NCI-H146 treated with DMSO at 0.1 percent for 48 hours (cell line): ENCODE measurements around the gene PRKCB.

Experiments used
- DNase-seq: peaks from one replicate; lab custom pipeline; 2025; ENCODE audit not compliant: unreplicated experiment; lab: John Stamatoyannopoulos, UW

Gene PRKCB

DNA sequence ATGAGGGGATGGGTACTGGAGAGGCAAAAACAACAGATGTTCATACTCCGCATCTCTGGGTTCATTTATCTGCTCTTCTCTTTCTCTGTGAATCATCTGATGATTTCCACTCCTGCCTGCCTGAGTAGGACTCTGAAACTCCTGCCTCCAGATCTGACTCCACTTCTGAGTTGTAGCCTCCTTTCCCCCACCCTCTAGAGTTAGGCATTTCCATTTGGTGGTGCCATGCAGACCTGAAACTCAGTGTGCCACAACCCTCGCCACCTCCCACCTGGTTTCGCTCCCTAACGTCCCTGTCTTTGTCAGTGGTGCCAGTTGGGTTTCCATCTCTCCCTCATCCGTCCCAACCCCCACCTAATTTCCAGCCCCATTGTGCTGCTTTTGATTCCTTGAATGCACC is 126.2 kb downstream of the PRKCB start:
- DNase-seq = no peak

DNA sequence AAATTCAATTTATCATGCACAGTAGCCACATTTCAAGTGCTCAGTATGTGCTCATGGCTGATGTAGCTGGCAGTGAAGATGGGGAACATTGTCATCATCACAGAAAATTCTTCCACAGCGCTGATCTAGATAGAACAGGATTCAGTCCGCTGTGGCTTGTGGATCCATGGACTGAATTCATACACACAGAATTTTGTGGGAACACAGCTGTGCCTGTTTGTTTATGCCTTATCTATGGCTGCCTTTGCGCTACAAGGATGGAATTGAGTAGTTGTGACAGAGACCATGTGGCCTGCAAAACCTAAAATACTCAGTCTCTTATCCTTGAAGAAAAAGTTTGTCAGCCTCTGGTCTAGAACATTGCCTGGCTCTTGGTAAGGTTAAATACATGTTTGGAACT is 128.4 kb downstream of the PRKCB start:
- no peak for DNase-seq

DNA sequence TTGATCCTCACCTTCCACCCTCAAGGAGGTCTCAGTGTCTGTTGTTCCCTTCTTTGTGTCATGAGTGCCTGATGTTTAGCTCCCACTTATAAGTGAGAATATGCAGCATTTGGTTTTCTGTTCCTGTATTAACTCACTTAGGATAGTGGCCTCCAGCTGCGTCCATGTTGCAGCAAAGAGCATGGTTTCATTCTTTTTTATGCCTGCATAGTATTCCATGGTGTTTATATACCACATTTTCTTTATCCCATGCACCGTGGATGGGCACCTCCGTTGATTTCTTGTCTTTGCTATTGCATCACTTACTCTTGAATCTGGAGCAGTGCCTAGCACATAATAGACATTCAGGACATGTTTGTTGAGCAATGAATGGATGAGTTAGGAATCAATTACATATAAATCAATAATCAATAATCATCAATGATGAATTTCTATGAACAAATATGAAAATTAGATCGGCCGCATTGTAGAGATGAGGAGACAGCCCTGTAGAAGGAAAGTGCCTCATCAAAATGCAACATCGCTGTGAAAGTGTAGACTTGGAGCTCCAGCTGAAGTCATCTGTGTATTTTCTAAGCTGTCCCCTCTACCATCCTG is 129.5 kb downstream of the PRKCB start:
- DNase-seq = no peak

DNA sequence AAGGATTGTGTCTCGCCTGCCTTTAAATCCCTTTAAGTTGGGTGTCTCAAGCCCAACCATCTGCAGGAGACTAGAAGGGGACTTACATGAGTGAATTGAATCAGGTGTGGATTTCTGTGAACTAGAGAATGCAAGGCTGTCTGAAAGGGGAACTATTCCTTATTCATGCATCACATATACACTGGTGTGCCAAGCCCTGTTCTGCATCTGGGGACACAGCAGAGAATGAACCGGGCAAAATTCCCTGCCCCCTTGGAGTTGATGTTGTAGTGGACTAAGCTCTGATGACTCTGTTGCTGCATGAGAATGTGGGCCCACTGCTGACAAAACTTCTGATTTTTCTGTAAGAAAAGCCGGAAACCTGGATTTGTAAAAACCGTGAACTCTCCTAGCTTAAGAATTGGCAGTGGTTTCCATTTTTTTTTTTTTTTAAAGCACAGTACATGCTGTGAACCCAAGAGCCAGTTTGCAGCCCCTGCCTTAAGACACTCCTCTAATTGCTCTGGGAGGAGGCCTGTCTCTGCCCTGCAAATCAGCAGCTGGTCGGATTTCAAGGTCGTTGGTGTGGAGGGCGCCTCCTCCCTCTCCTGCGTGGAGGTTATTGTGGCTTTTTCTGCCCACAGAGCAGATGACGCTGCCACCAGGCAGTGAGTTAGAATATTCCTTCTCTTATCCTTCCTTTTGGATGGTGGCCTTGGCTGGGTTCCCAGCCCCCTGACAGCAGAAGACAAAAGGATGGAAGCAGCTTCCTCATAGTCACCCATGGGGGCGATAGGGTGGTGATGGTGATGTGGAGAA is 131.0 kb downstream of the PRKCB start:
- no peak for DNase-seq

DNA sequence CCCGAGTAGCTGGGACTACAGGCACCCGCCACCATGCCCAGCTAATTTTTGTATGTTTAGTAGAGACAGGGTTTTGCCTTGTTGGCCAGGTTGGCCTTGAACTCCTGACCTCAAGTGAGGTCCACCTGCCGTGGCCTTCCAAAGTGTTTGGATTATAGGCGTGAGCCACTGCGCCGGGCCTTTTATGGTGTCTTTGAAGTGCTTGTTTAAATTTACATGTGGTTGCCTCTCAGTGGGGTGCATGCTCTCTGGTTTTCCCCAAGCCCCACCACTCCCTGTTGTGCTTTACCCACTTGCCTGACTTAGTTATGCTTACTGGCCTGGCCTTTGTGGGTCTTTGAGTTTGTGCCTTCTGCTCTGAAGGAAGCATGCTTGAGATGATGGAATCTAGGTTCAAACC is 132.0 kb downstream of the PRKCB start:
- no peak for DNase-seq

DNA sequence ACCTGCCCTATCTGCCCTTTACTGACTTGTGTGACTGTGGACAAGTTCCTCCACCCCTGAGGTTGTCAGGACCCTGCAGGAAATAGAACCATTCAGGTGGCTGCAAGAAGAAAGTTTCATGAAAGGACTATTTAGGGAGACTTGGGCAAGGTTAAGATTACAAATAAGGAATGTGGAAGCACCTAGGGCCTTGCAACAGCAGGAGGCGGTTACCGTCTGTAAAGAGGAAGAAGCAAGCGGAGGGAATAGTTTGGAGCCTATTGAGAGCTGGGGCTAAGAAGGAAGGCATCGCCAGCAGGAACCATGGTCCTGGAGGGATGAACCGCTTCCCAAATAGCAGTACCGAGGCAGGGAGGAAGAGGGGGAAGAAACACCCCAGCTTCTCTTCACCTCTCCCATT is 132.4 kb downstream of the PRKCB start:
- DNase-seq = no peak

DNA sequence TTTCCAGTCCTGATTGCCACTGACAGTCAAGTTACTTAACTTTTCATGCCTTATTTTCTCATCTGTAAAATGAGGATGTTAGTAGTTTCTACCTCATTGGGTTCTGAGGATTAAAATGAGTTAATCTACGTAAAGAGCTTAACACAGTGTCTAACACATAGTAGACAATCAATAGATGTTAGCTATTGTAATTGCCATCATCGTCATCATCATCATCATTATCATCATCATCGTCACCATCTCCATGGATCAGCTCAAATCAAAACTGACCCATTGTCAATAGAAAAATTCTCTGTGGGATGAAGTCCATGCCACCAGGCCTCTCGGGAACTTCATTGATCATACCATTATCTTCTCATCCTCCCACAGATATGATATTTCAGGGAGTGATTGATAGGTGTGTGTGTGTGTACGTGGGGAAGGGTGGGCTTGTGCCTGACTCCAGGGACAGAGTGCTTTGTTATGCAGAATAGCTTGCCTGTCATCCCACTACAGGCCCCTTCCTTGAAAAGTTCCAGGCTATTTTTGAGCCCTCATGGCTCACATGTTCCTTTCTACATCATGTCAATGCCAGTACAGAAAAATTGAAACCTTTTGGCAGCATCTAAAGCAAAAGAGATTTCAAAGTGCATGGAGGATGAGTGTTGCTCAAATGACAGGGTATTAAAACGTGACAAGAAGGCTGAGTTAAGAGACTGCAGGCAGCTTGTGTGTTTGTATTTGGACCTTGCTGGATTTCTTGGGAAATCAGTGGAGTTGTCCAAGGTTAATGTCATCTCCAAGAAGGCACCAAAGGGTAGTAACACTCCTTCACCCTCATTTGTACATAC is 133.9 kb downstream of the PRKCB start:
- DNase-seq = no peak

DNA sequence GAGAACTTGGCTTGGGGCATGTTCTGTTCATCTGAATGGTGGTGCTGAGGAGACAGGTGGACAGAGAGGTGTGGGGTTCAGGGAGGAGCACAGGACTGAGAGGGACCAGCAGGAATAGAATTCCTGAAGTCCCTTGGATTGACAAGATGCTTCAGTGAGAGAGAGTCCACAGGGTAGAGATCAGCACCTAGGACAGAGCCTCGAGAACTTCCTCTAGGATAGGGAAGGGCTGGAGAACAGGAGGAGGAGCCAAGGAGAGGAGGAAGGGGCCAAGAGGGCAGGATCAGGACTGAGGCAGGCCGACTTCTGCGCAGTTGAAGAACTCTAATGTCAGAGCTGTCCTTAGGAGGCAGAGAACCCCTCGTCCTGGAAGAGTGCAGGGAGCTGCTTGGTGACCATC is 138.4 kb downstream of the PRKCB start:
- DNase-seq = no peak

DNA sequence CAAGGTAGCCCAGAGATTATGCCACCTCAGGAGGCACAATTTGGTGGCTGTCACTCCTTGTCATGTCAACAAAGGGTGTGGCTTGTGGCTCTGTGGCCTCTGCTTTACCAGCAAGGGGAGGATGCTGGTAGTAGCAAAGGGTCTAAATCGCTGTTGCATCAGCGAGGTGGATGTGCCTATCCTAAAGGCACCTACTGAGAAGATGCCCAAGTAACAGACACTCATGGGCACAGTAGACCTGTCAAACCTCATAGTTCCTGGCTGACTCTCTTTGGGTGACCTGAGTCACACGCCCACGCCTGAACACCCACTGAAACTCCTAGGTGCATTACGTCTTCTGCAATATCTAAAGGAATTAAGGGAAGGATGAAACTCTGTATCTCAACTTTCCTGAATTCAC is 139.5 kb downstream of the PRKCB start:
- no peak for DNase-seq

DNA sequence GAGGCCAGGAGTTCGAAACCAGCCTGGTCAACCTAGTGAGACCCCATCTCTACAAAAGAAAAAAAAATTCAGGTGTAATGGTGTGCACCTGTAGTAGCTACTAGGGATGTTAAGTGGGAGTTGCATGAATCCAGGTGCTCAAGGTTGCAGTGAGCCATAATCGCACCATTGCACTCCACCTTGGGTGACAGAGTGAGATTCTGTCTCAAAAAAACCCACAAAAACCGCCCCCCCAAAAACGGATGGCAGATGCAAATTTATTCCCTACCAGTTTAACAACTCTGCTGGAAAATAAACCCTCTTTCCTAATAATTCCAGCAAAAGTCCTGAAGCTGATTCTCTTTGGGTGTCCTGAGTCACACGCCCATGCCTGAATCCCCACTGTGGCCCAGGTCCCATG is 140.3 kb downstream of the PRKCB start:
- DNase-seq = no peak

DNA sequence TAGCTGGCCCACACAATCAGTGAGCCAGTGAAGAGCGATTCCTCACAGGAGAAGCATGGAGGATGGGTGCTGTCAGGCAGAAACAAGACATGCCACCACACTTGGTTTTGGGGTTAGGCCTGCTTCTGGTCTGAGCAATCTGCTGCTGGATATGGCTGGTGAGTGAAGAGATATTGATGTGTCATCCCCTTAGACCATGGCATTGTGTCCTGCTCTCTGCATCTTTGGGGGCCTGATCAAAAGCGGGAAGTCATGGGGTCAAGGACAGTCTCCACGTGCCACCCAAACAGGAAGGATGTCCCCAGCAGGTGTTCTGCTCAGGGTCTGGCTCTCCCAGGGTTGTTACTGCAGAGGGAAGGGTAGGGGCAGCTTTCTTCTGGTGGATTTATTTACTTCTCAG is 140.7 kb downstream of the PRKCB start:
- no peak for DNase-seq

DNA sequence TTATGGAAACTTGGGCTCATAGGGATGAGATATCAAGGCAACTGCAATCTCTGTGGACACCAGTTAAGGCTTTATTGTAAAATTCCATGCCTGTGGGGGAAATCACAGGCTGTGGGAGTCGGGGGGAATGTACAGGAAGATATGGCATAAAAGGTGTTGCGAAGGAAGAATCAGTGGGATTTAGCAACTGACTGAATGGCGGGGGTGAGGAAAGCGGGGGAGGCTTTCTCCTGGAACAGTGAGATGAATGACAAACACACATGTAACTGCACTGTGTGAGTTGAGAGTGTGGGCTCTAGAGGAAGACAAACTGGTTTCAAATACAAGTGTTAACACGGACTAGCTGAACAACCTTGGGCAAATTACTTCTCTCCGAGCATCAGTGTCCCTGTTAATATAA is 143.7 kb downstream of the PRKCB start:
- no peak for DNase-seq

DNA sequence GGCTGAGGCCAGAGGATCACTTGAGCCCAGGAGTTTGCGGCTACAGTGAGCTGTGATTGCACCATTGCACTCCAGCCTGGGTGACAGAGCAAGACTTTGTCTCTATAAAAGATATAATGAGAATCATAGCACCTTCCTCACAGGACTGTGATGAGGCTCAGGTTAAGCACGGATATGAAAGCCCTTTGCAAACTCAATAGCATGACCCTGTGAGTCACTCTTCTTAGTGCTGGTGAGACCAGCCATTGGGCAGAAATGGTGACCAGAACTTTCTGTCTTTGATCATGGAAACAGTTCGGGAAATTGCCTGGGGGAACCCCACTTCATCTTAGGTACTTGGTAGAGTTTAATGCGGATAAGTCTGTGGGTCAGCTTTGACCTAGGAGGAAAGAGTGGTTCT is 144.2 kb downstream of the PRKCB start:
- no peak for DNase-seq

DNA sequence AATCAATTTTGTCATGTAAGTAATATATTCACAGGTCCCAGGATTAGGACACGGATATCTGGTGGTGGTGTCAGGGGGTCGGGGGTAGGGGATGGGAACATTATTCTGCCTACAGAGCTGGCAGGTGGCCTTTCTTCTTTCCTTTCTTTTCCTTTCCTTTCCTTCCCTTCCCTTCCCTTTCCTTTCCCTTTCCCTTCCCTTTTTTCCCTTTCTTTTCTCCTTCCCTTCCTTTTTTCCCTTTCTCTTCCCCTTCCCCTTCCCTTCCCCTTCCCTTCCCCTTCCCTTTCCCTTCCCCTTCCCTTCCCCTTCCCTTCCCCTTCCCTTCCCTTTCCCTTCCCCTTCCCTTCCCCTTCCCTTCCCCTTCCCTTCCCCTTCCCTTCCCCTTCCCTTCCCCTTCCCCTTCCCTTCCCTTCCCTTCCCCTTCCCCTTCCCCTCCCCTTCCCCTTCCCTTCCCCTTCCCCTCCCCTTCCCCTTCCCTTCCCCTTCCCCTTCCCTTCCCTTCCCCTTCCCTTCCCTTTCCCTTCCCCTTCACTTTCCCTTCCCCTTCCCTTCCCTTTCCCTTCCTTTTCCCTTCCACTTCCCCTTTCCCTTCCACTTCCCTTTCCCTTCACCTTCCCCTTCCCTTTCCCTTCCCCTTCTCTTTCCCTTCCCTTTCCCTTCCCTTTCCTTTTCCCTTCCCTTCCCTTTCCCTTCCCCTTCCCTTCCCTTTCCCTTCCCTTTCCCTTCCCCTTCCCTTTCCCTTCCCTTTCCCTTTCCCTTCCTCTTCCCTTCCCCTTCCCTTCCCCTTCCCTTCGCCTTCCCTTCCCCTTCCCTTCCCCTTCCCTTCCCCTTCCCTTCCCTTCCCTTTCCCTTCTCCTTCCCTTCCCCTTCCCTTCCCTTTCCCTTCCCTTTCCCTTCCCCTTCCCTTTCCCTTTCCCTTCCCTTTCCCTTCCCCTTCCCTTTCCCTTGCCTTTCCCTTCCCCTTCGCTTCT is 145.9 kb downstream of the PRKCB start:
- DNase-seq = no peak

DNA sequence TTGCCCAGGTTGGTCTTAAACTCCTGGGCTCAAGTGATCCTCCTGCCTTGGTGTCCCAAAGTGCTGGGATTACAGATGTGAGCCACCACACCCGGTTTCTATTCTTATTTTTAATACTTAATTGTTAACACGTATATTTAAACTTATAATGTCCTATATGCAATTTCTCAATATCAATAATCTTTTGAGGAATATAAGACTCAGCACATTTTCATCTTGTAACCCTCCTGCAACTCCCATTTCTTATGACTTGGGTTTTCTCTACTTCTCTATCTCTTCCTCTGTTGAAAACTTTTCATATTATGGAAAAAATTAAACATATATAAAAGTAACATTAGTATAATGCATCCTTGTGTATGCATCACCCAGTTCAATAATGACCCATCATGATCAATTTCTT is 150.7 kb downstream of the PRKCB start:
- DNase-seq = no peak

DNA sequence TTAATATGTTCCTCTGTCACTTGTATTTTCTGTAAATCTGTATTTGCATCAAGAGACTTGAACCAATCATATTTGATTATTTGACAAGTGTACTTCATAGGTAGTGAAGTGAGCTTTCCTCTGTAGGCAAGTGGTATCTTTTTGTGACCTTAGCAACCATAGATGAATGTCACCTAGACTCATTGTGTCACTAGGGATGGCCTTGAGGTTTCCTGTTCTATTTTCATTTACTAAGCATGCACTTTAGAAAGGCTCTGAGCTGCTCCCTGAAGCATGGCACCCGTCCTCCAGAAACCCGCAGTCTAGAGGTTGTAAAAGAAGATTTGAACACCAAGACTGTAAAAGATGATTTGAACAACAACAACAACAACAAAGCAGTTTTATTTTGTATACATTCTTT is 151.7 kb downstream of the PRKCB start:
- DNase-seq = no peak

DNA sequence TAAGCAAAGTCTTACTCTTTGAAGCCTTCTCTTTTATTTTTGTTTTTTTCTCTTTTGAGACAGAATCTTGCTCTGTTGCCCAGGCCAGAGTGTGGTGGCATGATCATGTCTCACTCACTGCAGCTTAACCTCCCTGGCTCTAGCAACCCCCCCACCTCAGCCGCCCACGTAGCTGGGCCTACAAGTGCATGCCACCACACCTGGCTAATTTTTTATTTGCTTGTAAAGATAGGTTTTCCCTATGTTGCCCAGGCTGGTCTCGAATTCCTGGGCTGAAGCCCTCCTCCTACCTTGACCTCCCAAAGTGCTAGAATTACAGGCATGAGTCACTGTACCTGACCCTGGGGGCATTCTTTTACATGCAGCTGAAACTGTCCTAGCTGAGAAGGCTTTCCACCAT is 154.7 kb downstream of the PRKCB start:
- DNase-seq = no peak

DNA sequence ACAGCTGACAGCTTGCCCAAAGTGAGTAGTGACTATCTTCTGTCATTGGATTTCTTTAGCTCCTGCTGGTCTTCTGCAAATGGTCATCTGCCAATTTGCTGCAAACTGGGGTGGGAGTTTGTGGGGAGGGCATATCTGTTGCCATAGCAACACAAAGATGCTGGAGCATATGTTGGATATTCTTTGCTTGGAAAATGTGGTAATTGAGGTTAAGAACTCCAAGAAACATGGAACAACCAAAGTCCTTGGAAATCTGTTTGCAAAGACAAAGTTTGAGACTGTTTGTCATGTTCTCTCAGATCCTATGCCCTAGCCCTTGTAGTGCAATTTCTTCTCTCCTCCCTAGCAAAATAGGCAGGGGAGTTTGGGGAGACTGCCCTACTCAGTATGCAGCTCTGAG is 155.3 kb downstream of the PRKCB start:
- no peak for DNase-seq

DNA sequence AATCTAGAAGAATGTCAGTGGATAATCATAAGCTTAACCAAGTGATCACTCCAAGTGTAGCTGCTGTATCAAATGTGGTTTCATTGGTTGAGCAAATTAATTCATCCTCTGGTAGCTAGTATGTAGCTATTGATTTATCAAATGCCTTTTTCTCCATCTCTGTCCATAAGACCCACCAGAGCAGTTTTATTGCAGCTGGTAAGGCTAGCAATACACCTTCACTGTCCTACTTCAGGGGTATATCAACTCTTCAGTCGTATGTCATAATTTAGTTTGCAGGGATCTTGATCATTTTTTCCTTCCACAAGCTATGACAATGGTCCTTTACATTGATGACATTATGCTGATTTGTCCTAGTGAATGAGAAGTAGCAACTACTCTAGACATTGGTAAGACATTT is 158.8 kb downstream of the PRKCB start:
- DNase-seq = no peak

DNA sequence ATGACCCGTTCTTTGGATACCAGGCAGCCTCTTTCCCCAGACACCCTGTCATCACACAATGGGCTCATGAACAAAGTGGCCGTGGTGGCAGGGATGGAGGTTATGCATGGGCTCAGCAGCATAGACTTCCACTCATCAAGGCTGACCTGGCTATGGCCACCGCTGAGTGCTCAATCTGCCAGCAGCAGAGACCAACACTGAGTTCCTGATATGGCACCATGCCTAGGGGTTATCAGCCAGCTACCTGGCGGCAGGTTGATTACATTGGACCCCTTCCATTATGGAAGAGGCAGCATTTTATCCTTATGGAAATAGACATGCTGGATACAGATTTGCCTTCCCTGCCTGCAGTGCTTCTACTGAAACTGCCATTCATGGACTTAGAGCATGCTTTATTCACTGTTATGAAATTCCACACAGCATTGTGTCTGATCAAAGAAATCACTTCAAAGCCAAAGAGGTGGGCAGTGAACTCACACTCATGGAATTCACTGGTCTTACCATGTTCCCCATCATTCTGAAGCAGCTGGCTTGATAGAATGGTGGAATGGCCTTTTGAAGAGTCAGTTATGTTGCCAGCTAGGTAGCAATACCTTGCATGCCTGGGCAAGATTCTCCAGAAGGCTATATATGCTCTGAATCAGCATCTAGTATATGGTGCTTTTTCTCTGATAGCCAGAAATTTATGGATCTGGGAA is 160.6 kb downstream of the PRKCB start:
- DNase-seq = no peak
